Sciatic nerve (tissue), 2 donors: Measurements from ENCODE around the gene PIP5K1B. TPM values are rescaled to one million over a fixed set of nuclear protein-coding genes. Genes with fewer than 3 reads are reported as not detected.

Source experiments
- ATAC-seq: fragments of 200-7000 bp; cut with Tn5 transposase; one replicate; pipeline ENCODE4 v1.9.1; 2020; ENCODE audit warnings: mild to moderate bottlenecking, moderate library complexity
- DNase-seq: peaks from one replicate; pipeline ENCODE4 v3.0.0-alpha.2; 2020; ENCODE audit warnings: low spot score
- intact Hi-C: fragments of 100-400 bp; cut with DNase I; formaldehyde crosslinking; loops from one replicate; pipeline ENCODE4 v1.14.2; 2022
- total RNA-seq: library from RNA; stranded (reverse); fragmentation: NEBNext Ultra II Directional; extraction: Animal tissue kit (Norgen Biotek cat#: 25700); gene quantifications from one replicate; pipeline ENCODE4 v1.2.1, GENCODE V29; 2021
- donor health status: DM: no; HTN: no; CAD: no.
- donor health status: DM: no; HTN: no; CAD: no.

Gene PIP5K1B
- total RNA-seq, 1 donor from 2014 or later: 2.0 TPM

DNA sequence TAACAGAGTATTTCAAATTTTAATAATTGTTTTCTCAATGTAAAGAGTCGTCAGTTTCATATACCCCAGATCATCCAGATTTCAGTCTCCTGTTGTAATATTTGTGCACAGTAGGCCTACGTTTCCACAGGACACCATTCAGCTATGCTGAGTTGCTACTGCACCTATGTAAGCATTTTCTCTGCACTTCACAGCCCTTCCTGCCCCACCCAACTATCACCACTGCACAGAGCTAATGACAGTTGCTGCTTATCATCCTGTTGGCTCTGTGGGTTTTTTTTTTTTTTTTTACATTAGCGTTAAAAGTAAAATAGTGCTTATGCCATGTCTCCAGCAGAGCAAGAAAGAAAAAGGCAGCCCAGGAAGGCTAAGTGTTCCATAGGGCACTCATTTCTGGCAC lies 314.8 kb downstream of the PIP5K1B start:
- DNase-seq (no peak), ATAC-seq (no peak)
- intact Hi-C loops: loop anchor here (10.0 kb wide), 1 partner anchor 225 kb away; no protein-coding TSS in a partner anchor

DNA sequence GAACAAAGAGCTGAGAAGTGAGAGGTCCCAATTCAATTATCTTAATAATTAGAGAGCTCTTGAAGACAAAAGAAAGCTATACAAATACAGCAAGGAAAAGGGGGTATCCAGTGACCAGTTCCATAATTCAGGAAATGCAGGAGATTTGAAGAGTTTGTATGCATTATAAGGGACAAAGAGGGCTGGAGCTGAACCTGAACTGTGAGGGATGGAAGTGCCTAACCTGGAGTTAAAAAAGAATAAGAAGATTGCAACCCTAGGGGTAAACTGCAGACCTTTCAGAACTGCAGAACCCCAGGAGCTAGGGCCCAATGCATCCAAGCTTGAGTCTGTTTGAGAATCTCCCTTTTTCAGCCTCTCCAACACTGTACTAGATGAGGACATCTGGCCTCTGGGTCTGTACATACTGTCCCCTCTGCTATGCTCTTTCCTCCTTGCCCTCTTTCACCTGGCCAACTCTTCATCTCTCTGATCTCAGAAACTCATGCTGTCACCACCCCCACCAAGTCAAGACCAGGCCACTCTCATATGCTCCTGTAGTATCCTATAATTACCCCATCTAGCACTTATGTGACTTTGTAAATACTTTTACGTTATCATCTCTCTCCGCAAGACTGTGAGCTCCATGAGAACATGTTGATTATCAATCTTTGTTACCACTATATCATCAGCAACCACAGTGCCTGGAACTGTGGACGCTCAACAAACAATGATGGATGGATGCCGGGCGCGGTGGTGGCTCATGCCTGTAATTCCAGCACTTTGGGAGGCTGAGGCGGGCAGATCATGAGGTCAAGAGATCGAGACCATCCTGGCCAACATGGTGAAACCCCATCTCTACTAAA lies 315.5 kb downstream of the PIP5K1B start:
- intact Hi-C loops: no loop called here
- no peak for DNase-seq
- no peak for ATAC-seq

DNA sequence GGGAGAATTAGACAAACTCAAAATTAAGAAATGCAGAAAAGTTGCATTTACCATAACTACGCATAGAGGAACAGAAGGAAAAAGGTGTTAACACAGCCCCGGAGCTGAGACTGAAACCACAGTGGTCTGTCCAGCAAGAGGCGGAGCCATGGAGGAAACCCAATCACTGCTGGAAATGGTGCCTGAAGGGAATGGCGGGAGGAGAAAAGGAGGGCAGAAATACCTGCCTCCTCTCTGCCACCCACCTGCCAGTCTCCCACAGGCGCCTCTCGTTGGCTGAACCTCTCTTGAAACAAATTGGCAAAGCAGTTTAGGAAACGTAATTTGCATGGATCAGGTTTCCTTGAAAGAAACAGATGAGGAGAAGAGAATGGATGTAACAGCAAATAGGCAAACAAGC lies 318.6 kb downstream of the PIP5K1B start:
- intact Hi-C loops: no loop called here

DNA sequence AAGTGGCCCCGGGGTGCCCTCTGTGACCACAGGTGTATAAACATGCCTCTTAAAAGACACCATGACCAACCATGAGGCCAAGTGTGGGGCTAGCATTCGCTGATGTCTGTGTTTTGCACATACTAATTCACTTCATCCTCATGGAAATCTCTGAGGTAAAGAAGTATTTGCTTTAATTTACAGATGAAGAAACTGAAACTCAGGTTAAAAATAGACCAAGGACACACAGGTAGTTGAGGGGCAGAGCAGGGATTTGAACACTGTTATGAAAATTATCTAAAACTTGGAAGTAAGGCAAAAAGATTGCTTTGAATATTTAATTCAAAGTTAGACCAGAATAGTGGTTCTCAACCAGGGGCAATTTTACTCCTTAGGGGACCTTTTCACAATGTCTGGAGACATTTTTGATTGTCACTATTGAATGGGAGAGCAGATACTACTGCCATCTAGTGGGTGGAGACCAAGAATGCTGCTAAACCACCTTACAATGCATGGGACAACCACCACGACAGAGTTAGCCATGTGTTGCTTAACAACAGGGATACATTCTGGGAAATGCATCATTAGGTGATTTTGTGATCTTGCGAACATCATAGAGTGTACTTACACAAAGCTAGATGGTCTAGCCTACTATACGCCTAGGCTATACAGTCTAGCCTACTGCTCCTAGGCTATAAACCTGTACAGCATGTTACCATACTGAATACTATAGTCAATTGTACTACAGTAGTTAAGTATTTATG lies 322.5 kb downstream of the PIP5K1B start:
- intact Hi-C loops: no loop called here
- DNase-seq: no peak
- ATAC-seq: peak; percentile 76

More for the DNA sequence above, 318.6 kb downstream of the PIP5K1B start:
- ATAC-seq: no peak
- no peak for DNase-seq

DNA sequence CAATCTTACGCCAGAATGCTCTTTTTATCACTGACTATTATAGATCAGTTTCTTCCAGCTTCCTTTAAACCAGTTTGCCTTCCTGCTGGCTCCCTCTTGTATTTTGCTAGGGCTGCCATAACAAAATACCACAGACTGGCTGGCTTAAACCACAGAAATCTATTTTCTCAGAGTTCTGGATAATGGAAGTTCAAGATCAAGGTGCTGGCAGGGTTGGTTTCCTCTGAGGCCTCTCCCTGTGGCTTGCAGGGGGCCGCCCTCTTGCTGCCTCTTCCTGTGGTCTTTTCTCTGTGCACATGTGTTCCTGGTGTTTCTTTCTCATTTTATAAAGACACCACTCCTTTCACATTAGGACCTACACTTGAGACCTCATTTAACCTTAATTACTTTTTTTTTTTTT lies 323.7 kb downstream of the PIP5K1B start:
- intact Hi-C loops: no loop called here
- ATAC-seq (no peak), DNase-seq (no peak)

DNA sequence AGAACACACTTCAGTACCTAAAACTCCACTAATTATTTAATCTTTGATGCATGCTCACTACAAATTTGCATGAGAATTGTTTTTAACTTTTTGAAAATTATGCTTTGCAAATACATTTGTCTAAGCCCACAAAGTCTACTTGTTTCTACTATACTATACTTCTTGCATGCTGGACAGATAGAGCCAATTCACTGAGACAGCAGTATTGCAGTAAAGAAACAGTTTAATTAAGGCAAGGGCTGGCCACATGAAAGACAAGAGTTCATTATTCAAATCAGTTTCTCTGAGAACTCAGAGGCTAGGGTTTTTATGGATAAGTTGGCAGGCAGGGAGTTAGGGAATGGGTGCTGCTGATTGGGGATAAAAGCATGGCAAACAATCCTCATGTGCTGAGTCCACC lies 324.5 kb downstream of the PIP5K1B start:
- ATAC-seq: no peak
- intact Hi-C loops: no loop called here
- DNase-seq: no peak

DNA sequence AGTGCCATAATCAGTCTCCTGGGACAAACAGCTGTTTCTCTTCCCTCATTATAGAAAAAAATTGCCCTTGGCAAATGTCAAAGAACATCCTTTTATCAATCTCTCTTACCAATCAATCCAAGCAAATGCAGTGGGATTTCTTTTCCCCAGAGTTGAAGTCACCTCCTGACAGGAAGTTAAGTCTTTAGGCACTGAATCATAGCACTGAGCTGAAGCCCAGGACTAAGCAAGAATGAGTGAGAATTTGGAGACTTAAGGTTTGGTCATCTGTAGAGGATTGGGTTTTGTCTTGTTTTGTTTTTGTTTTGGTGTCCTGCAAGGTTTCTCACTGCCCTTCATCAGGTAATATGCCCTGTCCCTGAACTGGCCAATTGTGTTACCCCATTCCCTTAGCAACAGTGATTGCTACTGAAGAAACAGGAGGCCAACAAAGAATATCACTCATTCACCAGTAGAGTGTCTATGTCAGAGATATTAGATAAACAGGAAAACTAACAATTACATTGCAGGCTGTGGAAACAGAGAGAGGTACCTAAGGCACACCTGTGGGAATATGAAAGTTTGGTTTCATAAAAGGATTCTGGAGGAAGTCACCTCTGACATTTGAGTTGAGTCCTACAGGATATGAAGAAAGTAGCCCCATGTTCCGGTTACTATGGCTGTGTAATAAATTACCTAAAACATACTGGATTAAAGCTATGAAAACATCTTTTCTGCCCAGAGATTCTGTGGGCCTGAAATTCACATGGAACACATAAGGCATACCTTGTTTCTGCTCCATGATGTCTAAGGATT lies 326.0 kb downstream of the PIP5K1B start:
- ATAC-seq: no peak
- no peak for DNase-seq
- intact Hi-C loops: no loop called here

DNA sequence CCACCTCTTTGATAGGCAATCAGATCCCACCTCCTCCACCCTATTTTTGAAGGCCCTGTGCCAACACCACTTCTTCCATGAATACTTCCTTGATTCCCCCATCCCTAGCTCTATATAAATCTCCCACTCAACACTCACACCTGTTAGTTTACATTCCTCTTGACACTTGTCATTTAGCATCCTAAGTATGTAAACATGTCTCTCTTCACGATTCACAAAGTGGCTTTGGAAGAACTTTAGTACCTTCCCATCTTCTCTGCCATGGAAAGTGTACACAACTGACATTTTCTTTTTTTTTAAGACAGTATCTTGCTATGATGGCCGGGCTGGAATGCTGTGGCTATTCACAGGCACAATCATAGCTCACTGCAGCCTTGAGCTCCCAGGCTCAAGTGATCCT lies 329.0 kb downstream of the PIP5K1B start:
- DNase-seq: no peak
- intact Hi-C loops: no loop called here
- ATAC-seq: no peak

DNA sequence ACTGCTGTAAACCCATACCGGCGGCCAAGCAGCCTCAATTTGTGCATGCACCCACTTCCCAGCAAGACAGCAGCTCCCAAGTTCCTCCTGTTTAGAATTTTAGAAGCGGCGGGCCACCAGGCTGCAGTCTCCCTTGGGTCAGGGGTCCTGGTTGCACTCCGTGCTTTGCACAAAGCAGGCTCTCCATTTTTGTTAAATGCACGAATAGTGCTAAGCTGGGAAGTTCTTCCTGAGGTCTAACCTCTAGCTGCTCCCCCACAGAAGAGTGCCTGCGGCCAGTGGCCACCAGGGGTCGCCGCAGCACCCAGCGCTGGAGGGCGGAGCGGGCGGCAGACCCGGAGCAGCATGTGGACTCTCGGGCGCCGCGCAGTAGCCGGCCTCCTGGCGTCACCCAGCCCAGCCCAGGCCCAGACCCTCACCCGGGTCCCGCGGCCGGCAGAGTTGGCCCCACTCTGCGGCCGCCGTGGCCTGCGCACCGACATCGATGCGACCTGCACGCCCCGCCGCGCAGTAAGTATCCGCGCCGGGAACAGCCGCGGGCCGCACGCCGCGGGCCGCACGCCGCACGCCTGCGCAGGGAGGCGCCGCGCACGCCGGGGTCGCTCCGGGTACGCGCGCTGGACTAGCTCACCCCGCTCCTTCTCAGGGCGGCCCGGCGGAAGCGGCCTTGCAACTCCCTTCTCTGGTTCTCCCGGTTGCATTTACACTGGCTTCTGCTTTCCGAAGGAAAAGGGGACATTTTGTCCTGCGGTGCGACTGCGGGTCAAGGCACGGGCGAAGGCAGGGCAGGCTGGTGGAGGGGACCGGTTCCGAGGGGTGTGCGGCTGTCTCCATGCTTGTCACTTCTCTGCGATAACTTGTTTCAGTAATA lies 330.6 kb downstream of the PIP5K1B start, which contains the start of gene FXN:
Gene FXN, plus strand, starts transcription at position 315 of the 871 bp plus-strand sequence. Its CDS starts 31 bp downstream, at position 346.
- peak; percentile 94 for ATAC-seq
- intact Hi-C loops: no loop called here

DNA sequence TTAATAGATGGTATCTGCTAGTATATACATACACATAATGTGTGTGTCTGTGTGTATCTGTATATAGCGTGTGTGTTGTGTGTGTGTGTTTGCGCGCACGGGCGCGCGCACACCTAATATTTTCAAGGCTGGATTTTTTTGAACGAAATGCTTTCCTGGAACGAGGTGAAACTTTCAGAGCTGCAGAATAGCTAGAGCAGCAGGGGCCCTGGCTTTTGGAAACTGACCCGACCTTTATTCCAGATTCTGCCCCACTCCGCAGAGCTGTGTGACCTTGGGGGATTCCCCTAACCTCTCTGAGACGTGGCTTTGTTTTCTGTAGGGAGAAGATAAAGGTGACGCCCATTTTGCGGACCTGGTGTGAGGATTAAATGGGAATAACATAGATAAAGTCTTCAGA lies 331.3 kb downstream of the PIP5K1B start:
- DNase-seq: no peak
- intact Hi-C loops: no loop called here
- ATAC-seq: peak; percentile 27

More for the DNA sequence above, 330.6 kb downstream of the PIP5K1B start, which contains the start of gene FXN:
- peak; percentile 86 for DNase-seq

DNA sequence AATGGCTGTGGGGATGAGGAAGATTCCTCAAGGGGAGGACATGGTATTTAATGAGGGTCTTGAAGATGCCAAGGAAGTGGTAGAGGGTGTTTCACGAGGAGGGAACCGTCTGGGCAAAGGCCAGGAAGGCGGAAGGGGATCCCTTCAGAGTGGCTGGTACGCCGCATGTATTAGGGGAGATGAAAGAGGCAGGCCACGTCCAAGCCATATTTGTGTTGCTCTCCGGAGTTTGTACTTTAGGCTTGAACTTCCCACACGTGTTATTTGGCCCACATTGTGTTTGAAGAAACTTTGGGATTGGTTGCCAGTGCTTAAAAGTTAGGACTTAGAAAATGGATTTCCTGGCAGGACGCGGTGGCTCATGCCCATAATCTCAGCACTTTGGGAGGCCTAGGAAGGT lies 331.8 kb downstream of the PIP5K1B start:
- ATAC-seq (no peak), DNase-seq (no peak)
- intact Hi-C loops: no loop called here

DNA sequence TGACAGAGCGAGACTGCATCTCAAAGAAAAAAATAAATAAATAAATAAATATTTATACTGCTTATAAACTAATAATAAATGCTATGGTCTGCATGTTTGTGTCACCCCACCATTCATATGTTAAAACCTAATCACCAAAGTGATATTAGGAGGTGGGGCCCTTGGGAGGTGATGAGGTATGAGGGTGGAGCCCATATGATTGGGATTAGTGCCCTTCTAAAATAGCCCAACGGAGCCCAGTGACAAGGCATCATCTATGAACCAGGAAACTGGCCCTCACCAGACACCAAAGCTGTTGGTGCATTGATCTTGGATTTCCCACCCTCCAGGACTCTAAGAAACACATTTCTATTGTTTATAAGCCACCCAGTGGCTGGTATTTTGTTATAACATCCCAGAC lies 335.6 kb downstream of the PIP5K1B start:
- intact Hi-C loops: no loop called here
- DNase-seq (no peak), ATAC-seq (no peak)

DNA sequence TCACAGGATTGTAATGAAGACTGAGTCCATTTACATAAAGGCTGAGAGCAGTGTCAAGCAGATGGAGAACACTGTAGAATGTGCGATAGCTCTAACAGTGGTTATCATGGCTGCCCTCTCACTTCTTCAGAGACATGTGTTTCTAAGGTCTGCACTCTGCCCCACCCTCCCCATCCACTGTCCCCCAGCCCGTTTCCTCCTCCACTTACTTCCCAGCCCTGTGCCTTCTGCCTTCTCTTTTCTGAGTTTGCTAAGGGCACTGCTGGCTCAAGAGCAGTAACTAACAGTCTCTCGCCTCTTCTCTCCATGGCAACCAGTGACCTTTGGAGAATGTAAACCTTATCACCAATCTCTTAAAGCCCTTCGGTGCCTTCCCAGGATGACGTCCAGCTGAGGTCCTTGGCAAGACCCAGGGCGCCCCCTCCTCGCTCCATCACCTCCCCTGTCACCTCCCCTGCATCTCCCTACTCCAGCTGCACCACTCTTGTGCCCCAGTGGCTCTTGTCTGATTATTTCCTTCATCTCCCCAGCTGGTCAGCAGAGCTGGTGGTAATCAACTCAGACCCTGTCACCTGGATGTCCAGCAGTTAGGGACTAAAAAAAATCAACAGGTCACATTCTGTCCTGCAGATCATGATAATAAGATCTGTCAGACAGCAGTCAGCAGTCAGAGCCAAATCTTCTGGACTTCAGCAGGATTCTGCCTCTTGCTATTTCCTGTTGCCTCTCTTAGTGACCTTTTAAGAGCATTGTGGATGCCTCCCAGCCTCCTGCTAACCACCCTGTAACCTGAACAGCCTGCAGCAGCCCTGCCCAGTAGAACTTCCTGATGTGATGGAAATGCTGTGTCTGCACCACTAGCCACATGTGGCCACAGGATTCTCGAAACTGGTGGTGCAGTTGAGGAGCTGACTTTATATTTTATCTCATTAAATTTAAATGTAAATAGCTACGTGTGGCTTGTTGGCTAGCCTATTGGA lies 339.5 kb downstream of the PIP5K1B start:
- intact Hi-C loops: no loop called here
- no peak for ATAC-seq
- no peak for DNase-seq

DNA sequence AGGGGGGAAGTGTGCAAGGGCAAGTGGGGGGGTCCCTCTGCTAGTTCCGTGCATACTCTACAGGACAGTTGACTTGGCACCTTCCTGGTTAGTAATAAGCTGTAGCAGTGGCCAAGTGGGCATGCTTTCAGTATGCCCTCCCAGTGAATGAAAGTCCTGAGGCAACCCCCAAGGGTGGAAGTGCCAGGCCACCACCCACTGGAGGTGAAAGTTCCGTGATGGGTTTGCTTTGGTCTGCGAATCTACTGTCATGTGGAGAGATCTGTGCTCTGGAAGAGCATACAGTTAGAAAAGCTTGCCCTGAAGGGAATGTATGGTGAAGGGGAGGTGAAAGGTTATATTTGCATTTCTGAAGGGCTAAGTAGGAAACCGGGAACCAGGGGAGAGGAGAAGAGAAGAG lies 340.8 kb downstream of the PIP5K1B start:
- ATAC-seq (no peak), DNase-seq (no peak)
- intact Hi-C loops: no loop called here

DNA sequence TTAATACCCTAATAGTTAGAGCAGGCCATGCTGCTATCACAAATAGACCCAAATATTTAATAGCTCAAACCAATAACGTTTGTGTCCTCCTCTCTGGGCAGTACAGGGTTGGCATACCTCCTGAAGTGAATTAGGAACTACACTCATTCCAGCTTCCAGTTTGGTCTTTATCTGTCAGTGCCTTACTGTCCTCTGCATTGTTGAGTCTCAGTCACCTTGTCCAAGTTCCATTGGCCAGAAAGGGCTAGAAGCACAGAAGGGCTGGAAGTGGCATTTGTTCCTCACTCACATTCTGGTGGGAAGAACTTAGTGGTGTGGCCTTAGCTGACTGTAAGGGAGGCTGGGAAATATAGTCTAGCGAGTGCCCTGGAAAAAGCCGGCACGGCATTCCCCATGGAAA lies 341.7 kb downstream of the PIP5K1B start:
- DNase-seq: no peak
- ATAC-seq: no peak
- intact Hi-C loops: no loop called here

DNA sequence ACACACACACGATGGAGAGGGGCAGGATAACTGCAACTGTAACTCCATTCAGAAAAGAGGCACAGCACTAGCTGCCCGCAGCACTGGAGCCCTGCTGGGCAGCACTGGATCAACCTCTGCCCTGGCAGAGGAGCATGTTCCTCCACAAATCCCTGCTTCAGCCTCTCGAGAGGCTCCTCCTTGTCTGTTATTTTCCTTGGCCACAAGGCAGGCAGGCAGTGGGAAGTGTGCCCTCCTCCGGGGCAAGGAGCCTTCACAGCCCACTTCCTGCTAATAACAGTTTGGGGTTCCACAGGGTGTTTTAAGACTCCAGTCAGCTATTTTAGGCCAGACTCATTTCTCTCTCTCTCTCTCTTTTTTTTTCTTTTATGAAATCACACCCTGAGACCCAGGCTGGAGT lies 342.3 kb downstream of the PIP5K1B start:
- ATAC-seq (peak; percentile 47), DNase-seq (no peak)
- intact Hi-C loops: no loop called here

DNA sequence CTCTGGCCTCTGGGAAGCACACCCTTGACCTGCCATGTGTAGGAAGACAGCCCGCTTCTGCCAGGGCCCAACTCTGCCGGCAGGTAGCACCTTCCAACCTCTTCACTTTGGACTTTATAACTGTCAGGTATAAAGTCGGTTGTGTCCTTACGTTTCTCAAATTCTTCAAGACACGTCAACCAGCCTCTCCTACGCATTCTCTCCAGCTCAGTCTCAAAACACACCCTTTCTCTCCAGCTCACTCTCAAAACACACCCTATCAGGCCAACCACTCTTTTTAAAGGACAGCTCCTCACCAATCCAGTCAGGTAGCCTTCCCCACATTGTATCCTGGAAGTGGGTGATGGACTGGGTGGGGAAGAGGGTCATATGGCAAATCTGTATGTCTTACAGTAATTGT lies 344.1 kb downstream of the PIP5K1B start:
- intact Hi-C loops: no loop called here
- ATAC-seq (no peak), DNase-seq (no peak)
